GM23338 (cell line): ENCODE measurements around the gene SLC25A18.

Source experiments
- CREB1 ChIP-seq: fragments of 250-450 bp; sonication (Bioruptor Pico); IDR thresholded peaks from 2 replicates; pipeline ENCODE4 v1.5.0; 2020; ENCODE audit warnings: low read depth, mild to moderate bottlenecking, moderate library complexity
- CTCF ChIP-seq, 2 experiments: fragments of 200-600 bp in 1 of 2; sonication (generic) in 1 of 2; conservative IDR thresholded peaks; 2 replicates each; pipeline versions ENCODE4 v1.5.1 to v1.6.1; 2016 to 2017; ENCODE audit warnings: antibody characterized with exemption in 2 of 2, low read depth in 2 of 2, mild to moderate bottlenecking in 2 of 2, moderate library complexity in 1 of 2
- ETS1 ChIP-seq: IDR thresholded peaks from 2 replicates; pipeline ENCODE4 v1.6.1; 2016; ENCODE audit warnings: antibody characterized with exemption
- EZH2 ChIP-seq: fragments of 200-600 bp; sonication (generic); IDR thresholded peaks from one replicate; pipeline ENCODE4 v1.8.0; 2017; ENCODE audit warnings: antibody characterized with exemption, mild to moderate bottlenecking, low read depth; ENCODE audit not compliant: unreplicated experiment
- EZH2phosphoT487 ChIP-seq: fragments of 200-600 bp; sonication (generic); IDR thresholded peaks from one replicate; pipeline ENCODE4 v1.8.1; 2018; ENCODE audit warnings: antibody characterized with exemption; ENCODE audit not compliant: unreplicated experiment
- POLR2AphosphoS5 ChIP-seq: IDR thresholded peaks from 2 replicates; pipeline ENCODE4 v1.6.1; 2016; ENCODE audit warnings: antibody characterized with exemption, low read depth
- ZNF114 ChIP-seq: fragments of 250-450 bp; sonication (Bioruptor Pico); IDR thresholded peaks from 2 replicates; pipeline ENCODE4 v1.5.0; 2020; ENCODE audit warnings: mild to moderate bottlenecking, moderate library complexity

DNA sequence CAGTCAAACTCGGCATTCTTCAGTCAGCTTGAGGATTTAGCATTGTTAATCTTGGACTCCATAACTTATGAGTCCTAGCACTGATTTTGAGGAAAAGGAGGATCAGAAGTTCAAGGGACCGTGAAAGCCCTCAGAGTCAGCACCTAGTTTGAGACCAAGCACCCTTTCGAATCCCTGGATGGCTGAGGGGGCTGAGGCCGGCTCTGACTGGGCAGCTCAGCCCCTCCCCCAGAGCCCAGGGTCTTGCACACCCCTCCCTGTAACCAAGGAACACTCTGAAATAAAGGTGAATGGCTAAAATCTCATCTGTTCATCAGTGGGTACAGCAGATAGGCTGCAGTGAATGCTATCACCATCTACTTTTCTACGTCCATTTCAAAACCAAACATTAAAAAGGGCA lies 27.3 kb downstream of the SLC25A18 start:
- TF ChIP-seq POLR2AphosphoS5 (no peak), EZH2 (no peak), CTCF (conservative IDR thresholded peaks at IDR 0.05; ENCODE audit: low read depth in 2 of 2) (no peak), ETS1 (no peak), EZH2phosphoT487 (no peak), ZNF114 (CRISPR knock-in tag) (no peak), CREB1 (CRISPR knock-in tag) (no peak)
